Ammon's horn (tissue), 1 donor: ENCODE data around the gene ALCAM.
"Not testable (repeated sequence)": the region's sequence is repeated elsewhere in the genome, so short reads cannot be mapped to it uniquely, and the experiment has no call there.

Experiments used
- DNase-seq: peaks from one replicate; pipeline ENCODE4 v3.0.0-alpha.2; 2016; ENCODE audit warnings: low spot score

The ALCAM gene

DNA sequence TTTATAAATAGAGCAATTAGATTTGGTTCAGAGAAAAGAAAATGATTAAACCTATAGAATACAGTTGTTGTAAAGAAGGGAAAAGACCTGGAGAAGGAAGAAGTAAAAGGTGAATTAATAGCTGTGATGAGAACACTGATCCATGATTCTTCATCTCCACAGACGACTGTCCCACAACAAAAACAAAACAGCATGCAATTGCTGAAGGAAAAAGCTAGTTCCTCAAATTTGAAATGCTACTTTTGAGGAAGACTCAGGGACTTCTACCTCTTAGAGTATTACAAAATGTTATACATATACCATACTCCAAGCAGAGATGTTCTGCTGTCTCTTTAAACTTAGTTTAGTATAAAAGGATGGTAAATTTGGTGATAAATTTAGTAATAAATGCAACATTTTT is 21.5 kb downstream of the ALCAM start:
- no peak for DNase-seq

- not testable (repeated sequence) for DNase-seq
Observed at GRCh38 chr3:105389759-105390158, 23.1 kb downstream of the ALCAM start.

- DNase-seq, result not testable (repeated sequence)
Observed at GRCh38 chr3:105392598-105392997, 25.9 kb downstream of the ALCAM start.

DNA sequence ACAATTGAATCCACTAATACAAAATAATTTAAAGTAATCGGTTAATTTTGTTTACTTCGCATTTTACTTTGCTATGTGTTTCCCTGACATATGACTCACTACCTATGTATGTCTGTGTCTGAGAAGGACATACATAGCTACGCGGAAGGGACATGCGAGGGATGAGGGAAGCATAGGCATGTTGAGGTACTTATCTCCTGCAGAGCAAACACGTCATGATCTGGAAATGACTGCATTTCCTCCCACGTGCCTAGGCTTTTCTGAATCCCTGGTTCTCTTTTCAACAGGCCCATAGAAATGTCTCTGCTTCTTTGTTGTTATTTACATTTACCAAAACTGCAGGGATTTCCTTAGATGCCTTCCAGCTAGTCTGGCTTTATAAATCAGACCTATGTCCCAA is 27.5 kb downstream of the ALCAM start:
- DNase-seq, result no peak

GRCh38 chr3:105397974-105398373 is 31.3 kb downstream of the ALCAM start:
- DNase-seq, result peak; percentile 18

DNA sequence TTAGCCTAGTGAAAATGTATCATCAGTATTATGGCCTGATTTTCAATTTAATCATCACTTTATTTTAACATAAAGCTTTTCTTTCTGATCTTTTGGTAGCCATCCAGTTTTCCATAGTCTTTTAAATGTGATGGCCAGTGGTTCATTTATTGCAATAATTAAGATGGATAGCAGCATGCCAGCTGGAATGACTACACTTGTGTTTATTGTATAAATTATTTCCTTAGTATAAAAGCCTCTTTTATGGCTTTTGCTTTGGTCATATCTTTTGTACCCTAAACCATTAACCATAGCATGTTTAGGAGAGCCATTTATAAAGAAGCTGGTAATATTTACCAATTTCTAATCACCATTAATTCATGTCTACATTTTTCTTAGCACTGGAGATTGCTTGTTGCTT is 31.7 kb downstream of the ALCAM start:
- DNase-seq, result no peak

DNA sequence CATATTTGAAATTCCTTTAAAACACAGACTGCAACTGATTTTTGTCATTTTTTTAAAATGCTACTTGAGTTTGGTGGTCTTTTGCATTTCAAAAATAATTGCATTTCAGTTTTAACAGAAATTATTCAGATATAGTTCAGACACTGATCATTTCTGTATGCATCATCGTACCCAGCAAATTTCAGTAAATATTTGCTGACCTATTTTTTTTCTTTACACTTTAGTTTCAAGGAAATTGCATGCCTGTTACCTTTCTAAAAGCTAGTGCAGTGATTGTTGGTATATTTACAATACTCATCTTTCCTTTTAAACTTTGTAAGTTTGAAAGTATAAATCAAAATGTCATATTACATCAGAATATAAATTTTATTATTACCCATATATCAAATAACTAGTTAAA is 32.4 kb downstream of the ALCAM start:
- DNase-seq, result no peak

- DNase-seq, result peak; percentile 76
Observed at GRCh38 chr3:105399611-105400010, 32.9 kb downstream of the ALCAM start.

DNA sequence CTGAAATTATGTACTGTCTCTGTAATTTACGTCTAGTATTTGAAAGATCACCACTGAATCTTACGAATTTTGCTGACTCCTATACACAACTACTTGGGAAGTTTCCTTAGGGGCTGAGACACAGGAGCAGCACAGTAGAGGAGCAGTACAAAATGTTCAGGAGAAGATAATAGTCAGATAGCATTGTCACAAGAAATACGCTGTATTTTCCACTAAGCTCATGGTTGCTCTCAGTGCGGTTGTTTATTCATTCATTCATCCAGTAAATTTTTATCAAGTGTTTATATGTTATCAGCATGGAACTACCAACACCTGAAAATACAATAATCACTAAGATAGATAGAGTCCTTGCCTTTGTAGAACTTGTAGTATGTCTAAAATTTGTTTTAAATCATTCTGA is 34.5 kb downstream of the ALCAM start:
- no peak for DNase-seq

GRCh38 chr3:105401691-105402149 is 35.0 kb downstream of the ALCAM start:
- no peak for DNase-seq

GRCh38 chr3:105402287-105402801 is 35.6 kb downstream of the ALCAM start:
- no peak for DNase-seq

- DNase-seq, result not testable (repeated sequence)
Observed at GRCh38 chr3:105403034-105403433, 36.3 kb downstream of the ALCAM start.

- DNase-seq, result no peak
Observed at GRCh38 chr3:105406268-105406667, 39.6 kb downstream of the ALCAM start.

DNA sequence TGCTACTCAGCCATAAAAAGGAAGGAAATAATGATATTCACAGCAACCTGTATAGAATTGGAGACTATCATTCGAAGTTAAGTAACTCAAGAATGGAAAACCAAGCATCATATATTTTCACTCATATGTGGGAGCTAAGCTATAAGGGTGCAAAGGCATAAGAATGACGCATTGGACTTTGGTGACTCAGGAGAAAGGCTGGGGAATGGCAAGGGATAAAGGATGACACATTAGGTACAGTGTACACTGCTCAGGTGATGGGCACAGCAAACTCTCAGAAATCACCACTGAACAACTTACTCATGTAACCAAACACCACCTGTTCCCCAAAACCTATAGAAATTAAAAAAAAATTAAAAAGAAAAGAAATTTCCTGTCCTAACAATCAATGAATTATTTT is 42.7 kb downstream of the ALCAM start:
- no peak for DNase-seq

DNA sequence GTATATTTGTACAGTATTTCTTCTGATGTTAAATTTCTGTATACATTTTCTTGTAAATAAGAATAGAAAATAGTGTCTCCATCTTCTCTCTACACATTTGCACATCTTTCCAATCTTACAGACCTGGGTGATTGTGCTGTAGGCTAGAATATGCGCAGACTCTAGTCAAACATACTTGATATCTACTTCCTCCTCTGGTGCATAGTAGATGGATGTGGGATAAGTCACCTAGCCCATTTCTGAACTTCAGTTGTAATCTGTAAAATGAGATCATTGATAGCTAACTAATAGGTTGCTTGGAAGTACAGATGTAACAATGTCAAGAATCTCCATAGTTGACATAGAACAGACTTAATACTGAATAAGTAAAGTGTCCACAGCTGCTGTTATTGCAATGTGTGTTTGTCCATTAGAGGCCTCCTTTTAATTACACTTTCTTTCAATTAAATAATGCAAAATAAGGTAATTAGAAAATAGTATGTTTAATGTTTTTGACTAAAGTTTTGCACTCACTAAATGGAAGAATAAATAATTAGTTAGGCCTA is 46.7 kb downstream of the ALCAM start:
- DNase-seq, result no peak

GRCh38 chr3:105414841-105415240 is 48.1 kb downstream of the ALCAM start:
- peak; percentile 17 for DNase-seq

- DNase-seq, result no peak
Observed at GRCh38 chr3:105415951-105416350, 49.2 kb downstream of the ALCAM start.

- DNase-seq, result no peak
Observed at GRCh38 chr3:105417525-105418289, 51.0 kb downstream of the ALCAM start.

DNA sequence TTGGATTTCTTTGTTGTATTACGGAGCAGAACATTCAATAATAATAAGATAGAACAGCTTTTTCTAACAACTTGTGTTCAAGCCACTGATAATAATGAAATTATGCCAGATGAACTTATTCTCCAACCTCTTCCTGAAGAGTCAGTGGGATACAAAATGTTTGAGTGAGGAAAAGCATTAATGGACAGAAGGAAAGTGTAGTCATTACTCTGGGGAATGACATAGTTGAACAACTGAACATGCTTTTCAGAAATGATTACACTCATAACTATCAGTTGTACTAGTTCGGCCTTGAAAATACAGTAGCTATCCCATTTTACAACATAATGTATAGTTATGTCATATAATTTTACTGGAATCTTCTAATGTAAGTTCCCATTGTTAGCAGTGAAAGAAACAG is 55.9 kb downstream of the ALCAM start:
- DNase-seq, result no peak

DNA sequence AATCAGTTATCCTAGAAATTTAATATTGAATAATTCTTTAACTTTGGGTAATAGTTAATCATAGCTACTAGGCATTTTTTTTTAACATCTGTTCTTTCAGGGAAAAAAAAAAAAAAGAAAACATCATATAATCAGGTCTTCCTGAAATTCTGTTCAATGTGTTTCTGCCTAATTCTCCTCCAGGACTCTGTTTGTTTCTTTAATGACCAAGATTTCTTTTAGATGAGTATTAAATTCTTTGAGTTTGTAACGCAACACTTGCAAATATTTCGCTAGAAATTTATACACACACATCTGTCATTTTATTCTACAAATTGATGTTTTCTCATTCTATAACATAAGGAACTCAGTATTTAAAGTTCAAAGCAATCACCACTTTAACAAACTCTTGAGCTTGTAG is 56.7 kb downstream of the ALCAM start:
- no peak for DNase-seq

GRCh38 chr3:105424412-105425152 is 57.9 kb downstream of the ALCAM start:
- no peak for DNase-seq

- no peak for DNase-seq
Observed at GRCh38 chr3:105425153-105425502, 58.4 kb downstream of the ALCAM start.

DNA sequence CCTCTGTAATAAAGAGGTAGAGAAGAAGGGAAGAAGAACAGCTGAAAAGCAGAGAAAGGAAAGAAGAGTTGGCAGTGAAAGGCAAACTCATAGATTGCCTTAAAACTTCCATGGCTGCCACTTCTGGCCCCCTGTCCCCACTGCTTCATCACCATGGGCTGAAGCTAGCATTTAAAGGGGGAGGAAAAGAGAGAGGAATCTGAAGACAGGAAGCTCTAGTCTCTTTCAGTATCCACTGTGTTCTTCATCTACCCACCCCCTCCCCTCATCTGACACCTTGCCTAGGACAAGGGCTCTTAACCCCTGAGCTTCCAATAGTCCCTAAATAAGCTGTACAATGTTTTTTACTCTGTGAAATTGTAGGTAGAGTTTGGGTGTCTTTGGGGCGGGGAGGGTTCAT is 60.6 kb downstream of the ALCAM start:
- no peak for DNase-seq
